ENCODE data around the gene VWF. TPM values are rescaled to one million over a fixed set of nuclear protein-coding genes. Genes with fewer than 3 reads are reported as not detected.

VWF gene
- total RNA-seq, 3 donors from 2014 or later = 34.3 to 82.5 (median 72.9) TPM

- Histone ChIP-seq H3K36me3 (ENCODE audit: low read depth) (no peaks in the 10 kb centered on the region), H3K4me3 (no peak overlapping the region), H3K4me1 (ENCODE audit: low read depth) (no peaks in the 10 kb centered on the region), H3K9me3 (no peaks in the 10 kb centered on the region)
- DNase-seq (no peak), ATAC-seq (no peak)
- intact Hi-C loops (cut with DNase I, micrococcal nuclease) = no loop called here
- TF ChIP-seq, protein P1, sequence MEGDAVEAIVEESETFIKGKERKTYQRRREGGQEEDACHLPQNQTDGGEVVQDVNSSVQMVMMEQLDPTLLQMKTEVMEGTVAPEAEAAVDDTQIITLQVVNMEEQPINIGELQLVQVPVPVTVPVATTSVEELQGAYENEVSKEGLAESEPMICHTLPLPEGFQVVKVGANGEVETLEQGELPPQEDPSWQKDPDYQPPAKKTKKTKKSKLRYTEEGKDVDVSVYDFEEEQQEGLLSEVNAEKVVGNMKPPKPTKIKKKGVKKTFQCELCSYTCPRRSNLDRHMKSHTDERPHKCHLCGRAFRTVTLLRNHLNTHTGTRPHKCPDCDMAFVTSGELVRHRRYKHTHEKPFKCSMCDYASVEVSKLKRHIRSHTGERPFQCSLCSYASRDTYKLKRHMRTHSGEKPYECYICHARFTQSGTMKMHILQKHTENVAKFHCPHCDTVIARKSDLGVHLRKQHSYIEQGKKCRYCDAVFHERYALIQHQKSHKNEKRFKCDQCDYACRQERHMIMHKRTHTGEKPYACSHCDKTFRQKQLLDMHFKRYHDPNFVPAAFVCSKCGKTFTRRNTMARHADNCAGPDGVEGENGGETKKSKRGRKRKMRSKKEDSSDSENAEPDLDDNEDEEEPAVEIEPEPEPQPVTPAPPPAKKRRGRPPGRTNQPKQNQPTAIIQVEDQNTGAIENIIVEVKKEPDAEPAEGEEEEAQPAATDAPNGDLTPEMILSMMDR (IDR thresholded peaks at IDR 0.05) = no peak
Observed at GRCh38 chr12:5915511-5915910, 209.0 kb downstream of the VWF start.

- H3K36me3 ChIP-seq (ENCODE audit: low read depth) = no peaks in the 10 kb centered on the region
- TF ChIP-seq, protein P1 (IDR thresholded peaks at IDR 0.05) = no peak
- intact Hi-C loops (cut with DNase I, micrococcal nuclease) = no loop called here
- ATAC-seq = no peak
- no peaks in the 10 kb centered on the region for H3K4me1 ChIP-seq (ENCODE audit: low read depth)
- no peaks in the 10 kb centered on the region for H3K9me3 ChIP-seq
- H3K4me3 ChIP-seq = no peak overlapping the region
- no peak for DNase-seq
Observed at GRCh38 chr12:5914387-5915149, 209.9 kb downstream of the VWF start.

DNA sequence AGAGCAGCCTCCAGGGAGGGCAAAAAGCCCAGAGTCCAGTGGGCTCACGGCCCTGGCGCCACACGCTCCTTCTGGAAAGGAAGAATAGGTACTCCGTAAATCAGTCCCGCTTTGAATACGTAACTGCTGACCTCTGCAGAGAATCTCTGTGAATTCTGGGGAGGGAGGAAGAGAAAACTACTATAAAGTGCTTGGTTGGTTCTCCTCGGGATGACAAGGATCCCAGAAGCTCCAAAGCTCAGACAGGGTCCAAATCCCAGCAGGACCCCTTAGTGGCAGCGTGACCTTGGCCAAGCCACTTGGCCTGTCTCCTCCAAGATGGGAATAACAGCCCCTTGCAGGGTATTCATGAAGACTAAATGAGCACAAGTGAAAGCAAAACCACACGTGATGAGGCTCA, 211.1 kb downstream of the VWF start:
- DNase-seq (no peak), ATAC-seq (no peak)
- TF ChIP-seq, protein P1 (IDR thresholded peaks at IDR 0.05) = no peak
- intact Hi-C loops (cut with DNase I, micrococcal nuclease) = no loop called here
- Histone ChIP-seq H3K36me3 (ENCODE audit: low read depth) (no peaks in the 10 kb centered on the region), H3K4me3 (no peak overlapping the region), H3K9me3 (no peaks in the 10 kb centered on the region), H3K4me1 (ENCODE audit: low read depth) (no peaks in the 10 kb centered on the region)

GRCh38 chr12:5912437-5913334, 211.8 kb downstream of the VWF start:
- H3K9me3 ChIP-seq = no peaks in the 10 kb centered on the region
- intact Hi-C loops (cut with DNase I, micrococcal nuclease) = no loop called here
- no peaks in the 10 kb centered on the region for H3K4me1 ChIP-seq (ENCODE audit: low read depth)
- DNase-seq (no peak), ATAC-seq (no peak)
- TF ChIP-seq, protein P1 (IDR thresholded peaks at IDR 0.05) = no peak
- no peak overlapping the region for H3K4me3 ChIP-seq
- H3K36me3 ChIP-seq (ENCODE audit: low read depth) = no peaks in the 10 kb centered on the region

- Histone ChIP-seq H3K36me3 (ENCODE audit: low read depth) (no peaks in the 10 kb centered on the region), H3K4me3 (no peak overlapping the region), H3K9me3 (no peaks in the 10 kb centered on the region), H3K4me1 (ENCODE audit: low read depth) (no peaks in the 10 kb centered on the region)
- intact Hi-C loops (cut with DNase I, micrococcal nuclease) = no loop called here
- ATAC-seq = no peak
- no peak for DNase-seq
- TF ChIP-seq, protein P1 (IDR thresholded peaks at IDR 0.05) = no peak
Observed at GRCh38 chr12:5912011-5912410, 212.5 kb downstream of the VWF start.
